ENCODE results near the gene MRPL37. TPM values are rescaled to one million over a fixed set of nuclear protein-coding genes. Genes with fewer than 3 reads are reported as not detected.

Gene MRPL37
- total and polyA plus RNA-seq, 2 of the 8 experiments (the other 6 are each of a cell fraction or from before 2014, with no cell fraction given) = 45.5 to 126 TPM

- TF ChIP-seq ASH2L (IDR thresholded peaks at IDR 0.05; ENCODE audit: low read length) (no peak), CBX8 (IDR thresholded peaks at IDR 0.05; ENCODE audit: borderline replicate concordance, low read depth, low read length) (no peak), RBBP5 (IDR thresholded peaks at IDR 0.05; ENCODE audit: borderline replicate concordance, low read depth, low read length) (no peak), TCF12 (IDR thresholded peaks at IDR 0.05; ENCODE audit: low read depth, low read length) (no peak), CHD2 (IDR thresholded peaks at IDR 0.05; ENCODE audit: low read length) (no peak)
- TF ChIP-seq, protein P1, sequence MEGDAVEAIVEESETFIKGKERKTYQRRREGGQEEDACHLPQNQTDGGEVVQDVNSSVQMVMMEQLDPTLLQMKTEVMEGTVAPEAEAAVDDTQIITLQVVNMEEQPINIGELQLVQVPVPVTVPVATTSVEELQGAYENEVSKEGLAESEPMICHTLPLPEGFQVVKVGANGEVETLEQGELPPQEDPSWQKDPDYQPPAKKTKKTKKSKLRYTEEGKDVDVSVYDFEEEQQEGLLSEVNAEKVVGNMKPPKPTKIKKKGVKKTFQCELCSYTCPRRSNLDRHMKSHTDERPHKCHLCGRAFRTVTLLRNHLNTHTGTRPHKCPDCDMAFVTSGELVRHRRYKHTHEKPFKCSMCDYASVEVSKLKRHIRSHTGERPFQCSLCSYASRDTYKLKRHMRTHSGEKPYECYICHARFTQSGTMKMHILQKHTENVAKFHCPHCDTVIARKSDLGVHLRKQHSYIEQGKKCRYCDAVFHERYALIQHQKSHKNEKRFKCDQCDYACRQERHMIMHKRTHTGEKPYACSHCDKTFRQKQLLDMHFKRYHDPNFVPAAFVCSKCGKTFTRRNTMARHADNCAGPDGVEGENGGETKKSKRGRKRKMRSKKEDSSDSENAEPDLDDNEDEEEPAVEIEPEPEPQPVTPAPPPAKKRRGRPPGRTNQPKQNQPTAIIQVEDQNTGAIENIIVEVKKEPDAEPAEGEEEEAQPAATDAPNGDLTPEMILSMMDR (IDR thresholded peaks at IDR 0.05; ENCODE audit: control extremely low read depth in 1 of 3, insufficient read depth in 1 of 3, low read depth in 1 of 3, low read length in 3 of 3) = no peak
Observed at GRCh38 chr1:54167422-54168139, 32.4 kb upstream of the MRPL37 start (continued).

All from H1 (cell line).